ENCODE data around the gene UNC13D. TPM values are rescaled to one million over a fixed set of nuclear protein-coding genes. Genes with fewer than 3 reads are reported as not detected.
"Not testable (repeated sequence)": the region's sequence is repeated elsewhere in the genome, so short reads cannot be mapped to it uniquely, and the experiment has no call there.

The UNC13D gene
- total RNA-seq, 1 experiment from 2014 or later, result 104 TPM

DNA sequence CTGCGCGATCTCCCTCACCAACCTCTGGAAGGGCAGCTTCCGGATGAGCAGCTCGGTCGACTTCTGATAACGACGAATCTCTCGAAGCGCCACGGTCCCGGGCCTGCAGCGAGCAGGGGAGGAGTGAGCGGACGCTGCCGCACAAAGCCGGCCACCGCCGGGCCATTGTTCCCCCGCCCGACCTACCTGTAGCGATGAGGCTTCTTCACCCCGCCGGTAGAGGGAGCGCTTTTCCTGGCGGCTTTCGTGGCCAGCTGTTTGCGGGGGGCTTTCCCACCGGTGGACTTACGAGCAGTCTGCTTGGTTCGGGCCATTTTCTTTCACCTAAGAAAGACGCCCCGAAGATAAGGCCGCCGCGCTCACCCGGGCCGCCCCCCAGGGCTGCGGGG, 65.3 kb downstream of the UNC13D start:
- Mint-ChIP-seq H3K9me3 (ENCODE audit: low read depth, unreplicated experiment) (no peaks in the 10 kb centered on the region), H3K27ac (ENCODE audit: unreplicated experiment) (peak overlapping the region; percentile 100), H3K4me3 (ENCODE audit: low read depth, unreplicated experiment) (peak overlapping the region; percentile 77), H3K36me3 (ENCODE audit: insufficient read depth, unreplicated experiment) (peaks cover 74% of the 10 kb centered on the region), H3K27me3 (ENCODE audit: unreplicated experiment) (peaks cover 12% of the 10 kb centered on the region), H3K4me1 (ENCODE audit: low read depth, unreplicated experiment) (peaks cover 20% of the 10 kb centered on the region)
- intact Hi-C loops (cut with micrococcal nuclease; ENCODE audit: unreplicated experiment), result no loop called here
- peak; percentile 78 for DNase-seq
- BruUV-seq (replicated peaks), result no TSS peak
- TF ChIP-seq CTCF (IDR thresholded peaks at IDR 0.05; ENCODE audit: unreplicated experiment), result peak; percentile 79
- CTCF ChIA-PET, result interaction anchor here (1.2 to 1.6 kb wide), 5 partner anchors 13 to 98 kb away, joined by 3 to 6 read pairs (median 6); partner anchors contain the start of genes GALK1, ITGB4 and WBP2

- TSS peak; percentile 61 for BruUV-seq (replicated peaks)
- CTCF ChIA-PET, result interaction anchor here (1.2 to 1.4 kb wide), 2 partner anchors 67 to 77 kb away, joined by 5 to 6 read pairs; partner anchors contain the start of gene WBP2
- Mint-ChIP-seq H3K36me3 (ENCODE audit: insufficient read depth, unreplicated experiment) (peaks cover 69% of the 10 kb centered on the region), H3K27ac (ENCODE audit: unreplicated experiment) (peak overlapping the region; percentile 100), H3K4me3 (ENCODE audit: low read depth, unreplicated experiment) (peak overlapping the region; percentile 77), H3K27me3 (ENCODE audit: unreplicated experiment) (peaks cover 12% of the 10 kb centered on the region), H3K4me1 (ENCODE audit: low read depth, unreplicated experiment) (peaks cover 14% of the 10 kb centered on the region)
- DNase-seq; H3K9me3 Mint-ChIP-seq (ENCODE audit: low read depth, unreplicated experiment); intact Hi-C loops (cut with micrococcal nuclease; ENCODE audit: unreplicated experiment): not testable (repeated sequence)
These were observed 65.9 kb downstream of the UNC13D start for GRCh38 chr17:75778066-75778860.

DNA sequence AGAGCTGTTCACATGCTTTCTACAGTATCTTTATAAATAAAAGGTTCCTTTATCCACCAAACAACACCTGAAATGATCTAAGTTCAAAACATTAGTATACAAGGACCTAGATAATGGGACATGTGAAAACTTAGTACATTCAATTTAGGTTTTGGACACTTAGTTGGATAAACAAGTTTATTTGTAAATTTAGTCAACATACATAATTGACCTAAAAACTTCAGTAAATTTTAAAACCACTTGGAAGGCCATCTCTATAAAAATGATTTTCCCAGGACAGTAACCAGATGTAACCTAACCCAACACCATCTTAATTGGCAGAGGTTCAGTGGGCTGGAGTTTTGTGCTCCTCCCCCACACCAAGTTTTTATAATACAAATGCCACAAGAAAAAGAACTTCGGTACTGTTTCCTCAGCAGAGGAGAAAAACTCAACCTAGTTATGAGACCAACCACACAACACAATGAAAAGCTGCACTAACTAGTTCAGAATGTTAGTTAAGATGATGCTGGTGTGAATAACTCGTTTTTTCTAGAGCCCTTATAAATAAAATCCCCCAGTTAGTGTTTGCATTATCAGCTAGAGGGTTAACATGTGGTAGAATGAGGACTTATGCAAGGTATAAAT, 66.8 kb downstream of the UNC13D start:
- no peak for DNase-seq
- peaks cover 12% of the 10 kb centered on the region for H3K27me3 Mint-ChIP-seq (ENCODE audit: unreplicated experiment)
- peak overlapping the region; percentile 77 for H3K4me3 Mint-ChIP-seq (ENCODE audit: low read depth, unreplicated experiment)
- no TSS peak for BruUV-seq (replicated peaks)
- H3K9me3 Mint-ChIP-seq (ENCODE audit: low read depth, unreplicated experiment), result no peaks in the 10 kb centered on the region
- TF ChIP-seq CTCF (IDR thresholded peaks at IDR 0.05; ENCODE audit: unreplicated experiment), result no peak
- intact Hi-C loops (cut with micrococcal nuclease; ENCODE audit: unreplicated experiment), result no loop called here
- H3K27ac Mint-ChIP-seq (ENCODE audit: unreplicated experiment), result peak overlapping the region; percentile 73
- CTCF ChIA-PET, result interaction anchor here (0.6 kb wide), 2 partner anchors 67 to 78 kb away, joined by 3 to 7 read pairs; partner anchors contain the start of gene WBP2
- peaks cover 60% of the 10 kb centered on the region for H3K36me3 Mint-ChIP-seq (ENCODE audit: insufficient read depth, unreplicated experiment)
- H3K4me1 Mint-ChIP-seq (ENCODE audit: low read depth, unreplicated experiment), result peaks cover 7% of the 10 kb centered on the region

Small RNA genes lying within 50 kb of the gene (microRNA-seq; reads per million reads assigned to microRNA genes)
- gene MIR4738, result not detected

Other genes starting within 250 kb of the UNC13D start
- 1.9 and 3.5 TPM in 2 replicates for gene SMIM5, start 211.0 kb downstream of the UNC13D start, total RNA-seq (2022)
- gene RECQL5, start 177.2 kb downstream of the UNC13D start, total RNA-seq (2022), result 71.3 and 87.3 TPM in 2 replicates
- 96.4 and 98.4 TPM in 2 replicates for gene SAP30BP, start 177.1 kb downstream of the UNC13D start, total RNA-seq (2022)
- 253 and 301 TPM in 2 replicates for gene ITGB4, start 122.9 kb downstream of the UNC13D start, total RNA-seq (2022)
- gene GALK1, start 79.2 kb downstream of the UNC13D start, total RNA-seq (2022), result 20.4 and 20.5 TPM in 2 replicates
- gene UNK, start 59.6 kb downstream of the UNC13D start, total RNA-seq (2022), result 26.0 and 29.7 TPM in 2 replicates
- gene WBP2, start 10.9 kb upstream of the UNC13D start, total RNA-seq (2022), result 126 and 133 TPM in 2 replicates
- 51.2 and 54.1 TPM in 2 replicates for gene TRIM47, start 34.2 kb upstream of the UNC13D start, total RNA-seq (2022)
- 15.4 and 18.9 TPM in 2 replicates for gene TRIM65, start 52.5 kb upstream of the UNC13D start, total RNA-seq (2022)
- 112 and 130 TPM in 2 replicates for gene MRPL38, start 60.5 kb upstream of the UNC13D start, total RNA-seq (2022)
- gene FBF1, start 96.6 kb upstream of the UNC13D start, total RNA-seq (2022), result 32.6 and 33.6 TPM in 2 replicates
- gene ACOX1, start 134.8 kb upstream of the UNC13D start, total RNA-seq (2022), result 53.1 and 57.3 TPM in 2 replicates
- gene TEN1, start 134.8 kb upstream of the UNC13D start, total RNA-seq (2022), result 15.3 and 15.8 TPM in 2 replicates
- 9.4 and 9.8 TPM in 2 replicates for gene CDK3, start 156.5 kb upstream of the UNC13D start, total RNA-seq (2022)
- gene EVPL, start 182.9 kb upstream of the UNC13D start, total RNA-seq (2022), result 51.8 and 59.7 TPM in 2 replicates
- gene SRP68, start 228.1 kb upstream of the UNC13D start, total RNA-seq (2022), result 80.7 and 84.5 TPM in 2 replicates
- gene GALR2, start 230.4 kb upstream of the UNC13D start, total RNA-seq (2022), result 0.27 and 0.61 TPM in 2 replicates
- 0.17 and 0.34 TPM in 2 replicates for gene ZACN, start 234.8 kb upstream of the UNC13D start, total RNA-seq (2022)

Measured in Calu3 (cell line).